H1 (cell line): ENCODE data around the gene IQCH. TPM values are rescaled to one million over a fixed set of nuclear protein-coding genes. Genes with fewer than 3 reads are reported as not detected.

Experiments
- KDM1A ChIP-seq: fragments of 200-600, 300-600 bp; sonication (generic); IDR thresholded peaks from 2 replicates; pipeline ENCODE4 v1.7.1; 2016; ENCODE audit warnings: mild to moderate bottlenecking, low read length, borderline replicate concordance
- KDM5A ChIP-seq: fragments of 200-600 bp; IDR thresholded peaks from 2 replicates; pipeline ENCODE4 v1.7.1; 2012; ENCODE audit warnings: mild to moderate bottlenecking, low read length, inconsistent platforms, mixed read lengths
- ZNF274 ChIP-seq: IDR thresholded peaks from 2 replicates; pipeline ENCODE4 v1.7.0; 2012; ENCODE audit warnings: low read length, borderline replicate concordance; ENCODE audit errors: extremely low read depth
- polyA plus RNA-seq, 7 experiments: library from polyadenylated mRNA; depleted of rRNA in 3 of 7; stranded (reverse) in 5 of 7; unstranded in 2 of 7; fragments of >200 nt in 5 of 7; fragments of 200-250 nt in 2 of 7; gene quantifications; 1 replicate in 5 of 7; 2 replicates in 1 of 7; 4 replicates in 1 of 7; pipeline versions ENCODE4 v1.2.1 to v1.2.3, GENCODE V29; 2011 to 2013; ENCODE audit warnings: missing spikeins in 2 of 7, mixed read lengths in 2 of 7
- total RNA-seq: library from RNA; stranded (reverse); fragmentation: NEBNext Ultra II Directional; extraction: Animal tissue kit (Norgen Biotek cat#: 25700); gene quantifications from 2 replicates; pipeline ENCODE4 v1.2.1, GENCODE V29; 2021

IQCH gene
- total and polyA plus RNA-seq, 2 of the 8 experiments (the other 6 are each of a cell fraction or from before 2014, with no cell fraction given) = 0.60 to 1.9 TPM

- TF ChIP-seq ZNF274 (no peak), KDM1A (no peak), KDM5A (no peak)
Observed at GRCh38 chr15:67547064-67547463, 292.5 kb downstream of the IQCH start (continued).
